Stimulated activated CD8-positive, alpha-beta memory T cell treated with anti-CD3 and anti-CD28 coated beads, Interleukin-2, amount 100 ng/mL, for 1 hour (primary cell): Measurements from ENCODE around the gene KLHL40.
"Not testable (repeated sequence)": the region's sequence is repeated elsewhere in the genome, so short reads cannot be mapped to it uniquely, and the experiment has no call there.

Source experiments
- DNase-seq, 2 donors: peaks; one replicate each; pipeline ENCODE4 v3.0.0-alpha.2; 2020; ENCODE audit warnings: low read depth in 2 of 2

KLHL40 gene

GRCh38 chr3:42722442-42722841 lies 37.1 kb downstream of the KLHL40 start:
- not testable (repeated sequence) for DNase-seq

- no peak for DNase-seq
These were observed 37.9 kb downstream of the KLHL40 start for GRCh38 chr3:42723219-42723618.

- DNase-seq = no peak
These were observed 40.1 kb downstream of the KLHL40 start for GRCh38 chr3:42725454-42725853.

GRCh38 chr3:42728056-42728455 lies 42.7 kb downstream of the KLHL40 start:
- DNase-seq = no peak

GRCh38 chr3:42728668-42729364 lies 43.5 kb downstream of the KLHL40 start:
- DNase-seq = no peak

- no peak for DNase-seq
These were observed 44.2 kb downstream of the KLHL40 start for GRCh38 chr3:42729404-42730145.

GRCh38 chr3:42730294-42730693 lies 45.0 kb downstream of the KLHL40 start:
- no peak for DNase-seq

- no peak for DNase-seq
These were observed 45.5 kb downstream of the KLHL40 start for GRCh38 chr3:42730706-42731420.

- DNase-seq = no peak
These were observed 46.3 kb downstream of the KLHL40 start for GRCh38 chr3:42731476-42732195.

- DNase-seq = no peak
These were observed 47.0 kb downstream of the KLHL40 start for GRCh38 chr3:42732196-42732828.

GRCh38 chr3:42732829-42733459 lies 47.6 kb downstream of the KLHL40 start:
- no peak for DNase-seq

GRCh38 chr3:42733501-42734262 lies 48.3 kb downstream of the KLHL40 start:
- no peak for DNase-seq

GRCh38 chr3:42734263-42734860 lies 49.0 kb downstream of the KLHL40 start:
- no peak for DNase-seq

GRCh38 chr3:42735019-42735418 lies 49.7 kb downstream of the KLHL40 start:
- no peak for DNase-seq

- no peak for DNase-seq
These were observed 50.3 kb downstream of the KLHL40 start for GRCh38 chr3:42735615-42736014.

GRCh38 chr3:42736081-42736480 lies 50.7 kb downstream of the KLHL40 start:
- DNase-seq = no peak

GRCh38 chr3:42736531-42736930 lies 51.2 kb downstream of the KLHL40 start:
- DNase-seq = no peak

- DNase-seq = no peak
These were observed 54.2 kb downstream of the KLHL40 start for GRCh38 chr3:42739401-42740158.

GRCh38 chr3:42741796-42742195 lies 56.5 kb downstream of the KLHL40 start:
- DNase-seq = no peak
